ENCODE measurements around the gene NUP42.
"Not testable (repeated sequence)": the region's sequence is repeated elsewhere in the genome, so short reads cannot be mapped to it uniquely, and the experiment has no call there.

NUP42 gene

GRCh38 chr7:23216021-23216420, 34.2 kb downstream of the NUP42 start:
- TF ChIP-seq FOXP2 (optimal IDR thresholded peaks at IDR 0.05; ENCODE audit: control extremely low read depth, extremely low read length, insufficient read depth), result no peak
- TF ChIP-seq POLR2AphosphoS5 (IDR thresholded peaks at IDR 0.05; ENCODE audit: borderline replicate concordance, low read depth, low read length), result no peak
- no peak for TF ChIP-seq EZH2 (IDR thresholded peaks at IDR 0.05)
- no peak overlapping the region for H3K4me3 ChIP-seq
- H3K27ac ChIP-seq, result no peak overlapping the region
- H3K9ac ChIP-seq (ENCODE audit: insufficient read length), result no peak overlapping the region
- no peaks in the 10 kb centered on the region for H3K9me3 ChIP-seq (ENCODE audit: low read depth, low read length)
- no peak for DNase-seq (ENCODE audit: low read depth, low spot score)
- no peaks in the 10 kb centered on the region for H3K36me3 ChIP-seq (ENCODE audit: insufficient read depth, low read length)

GRCh38 chr7:23218196-23218595, 36.3 kb downstream of the NUP42 start:
- TF ChIP-seq FOXP2 (optimal IDR thresholded peaks at IDR 0.05; ENCODE audit: control extremely low read depth, extremely low read length, insufficient read depth), result no peak
- TF ChIP-seq EZH2 (IDR thresholded peaks at IDR 0.05), result no peak
- TF ChIP-seq POLR2AphosphoS5 (IDR thresholded peaks at IDR 0.05; ENCODE audit: borderline replicate concordance, low read depth, low read length), result no peak

GRCh38 chr7:23220690-23221305, 39.0 kb downstream of the NUP42 start:
- DNase-seq (ENCODE audit: low read depth, low spot score), result no peak

More at GRCh38 chr7:23218196-23218595, 36.3 kb downstream of the NUP42 start:
- Histone ChIP-seq H3K27ac (no peak overlapping the region), H3K36me3 (ENCODE audit: insufficient read depth, low read length) (no peaks in the 10 kb centered on the region), H3K4me3 (no peak overlapping the region), H3K9ac (ENCODE audit: insufficient read length) (no peak overlapping the region), H3K9me3 (ENCODE audit: low read depth, low read length) (no peaks in the 10 kb centered on the region)
- no peak for DNase-seq (ENCODE audit: low read depth, low spot score)

GRCh38 chr7:23222439-23223030, 40.7 kb downstream of the NUP42 start:
- no peak for DNase-seq (ENCODE audit: low read depth, low spot score)
- H3K27ac ChIP-seq, result no peak overlapping the region
- H3K4me3 ChIP-seq, result no peak overlapping the region
- no peaks in the 10 kb centered on the region for H3K9me3 ChIP-seq (ENCODE audit: low read depth, low read length)
- H3K9ac ChIP-seq (ENCODE audit: insufficient read length), result no peak overlapping the region
- no peaks in the 10 kb centered on the region for H3K36me3 ChIP-seq (ENCODE audit: insufficient read depth, low read length)
- no peak for TF ChIP-seq FOXP2 (optimal IDR thresholded peaks at IDR 0.05; ENCODE audit: control extremely low read depth, extremely low read length, insufficient read depth)
- TF ChIP-seq EZH2 (IDR thresholded peaks at IDR 0.05), result no peak
- TF ChIP-seq POLR2AphosphoS5 (IDR thresholded peaks at IDR 0.05; ENCODE audit: borderline replicate concordance, low read depth, low read length), result no peak

More at GRCh38 chr7:23220690-23221305, 39.0 kb downstream of the NUP42 start:
- Histone ChIP-seq H3K4me3 (no peak overlapping the region), H3K9me3 (ENCODE audit: low read depth, low read length) (no peaks in the 10 kb centered on the region), H3K36me3 (ENCODE audit: insufficient read depth, low read length) (no peaks in the 10 kb centered on the region), H3K27ac (no peak overlapping the region), H3K9ac (ENCODE audit: insufficient read length) (no peak overlapping the region)
- TF ChIP-seq POLR2AphosphoS5 (IDR thresholded peaks at IDR 0.05; ENCODE audit: borderline replicate concordance, low read depth, low read length) (no peak), FOXP2 (optimal IDR thresholded peaks at IDR 0.05; ENCODE audit: control extremely low read depth, extremely low read length, insufficient read depth) (no peak)

- not testable (repeated sequence) for DNase-seq (ENCODE audit: low read depth, low spot score); H3K4me3 ChIP-seq; H3K27ac ChIP-seq; H3K36me3 ChIP-seq (ENCODE audit: insufficient read depth, low read length); H3K9ac ChIP-seq (ENCODE audit: insufficient read length); H3K9me3 ChIP-seq (ENCODE audit: low read depth, low read length)
Measured at GRCh38 chr7:23224364-23224763, 42.5 kb downstream of the NUP42 start.

GRCh38 chr7:23226844-23227450, 45.1 kb downstream of the NUP42 start:
- TF ChIP-seq FOXP2 (optimal IDR thresholded peaks at IDR 0.05; ENCODE audit: control extremely low read depth, extremely low read length, insufficient read depth) (no peak), POLR2AphosphoS5 (IDR thresholded peaks at IDR 0.05; ENCODE audit: borderline replicate concordance, low read depth, low read length) (no peak), EZH2 (IDR thresholded peaks at IDR 0.05) (no peak)
- Histone ChIP-seq H3K9ac (ENCODE audit: insufficient read length) (no peak overlapping the region), H3K9me3 (ENCODE audit: low read depth, low read length) (no peaks in the 10 kb centered on the region), H3K36me3 (ENCODE audit: insufficient read depth, low read length) (no peaks in the 10 kb centered on the region), H3K4me3 (no peak overlapping the region), H3K27ac (no peak overlapping the region)
- DNase-seq (ENCODE audit: low read depth, low spot score), result no peak

- no peak for TF ChIP-seq POLR2AphosphoS5 (IDR thresholded peaks at IDR 0.05; ENCODE audit: borderline replicate concordance, low read depth, low read length)
- TF ChIP-seq FOXP2 (optimal IDR thresholded peaks at IDR 0.05; ENCODE audit: control extremely low read depth, extremely low read length, insufficient read depth), result no peak
- no peak for TF ChIP-seq EZH2 (IDR thresholded peaks at IDR 0.05)
- H3K36me3 ChIP-seq (ENCODE audit: insufficient read depth, low read length), result no peaks in the 10 kb centered on the region
- no peak overlapping the region for H3K27ac ChIP-seq
- DNase-seq (ENCODE audit: low read depth, low spot score), result no peak
- H3K9ac ChIP-seq (ENCODE audit: insufficient read length), result no peak overlapping the region
- no peak overlapping the region for H3K4me3 ChIP-seq
- H3K9me3 ChIP-seq (ENCODE audit: low read depth, low read length), result no peaks in the 10 kb centered on the region
Measured at GRCh38 chr7:23228412-23228811, 46.6 kb downstream of the NUP42 start.

GRCh38 chr7:23230641-23231101, 48.8 kb downstream of the NUP42 start:
- Histone ChIP-seq H3K9me3 (ENCODE audit: low read depth, low read length) (no peaks in the 10 kb centered on the region), H3K4me3 (no peak overlapping the region), H3K9ac (ENCODE audit: insufficient read length) (no peak overlapping the region), H3K36me3 (ENCODE audit: insufficient read depth, low read length) (no peaks in the 10 kb centered on the region), H3K27ac (no peak overlapping the region)
- no peak for DNase-seq (ENCODE audit: low read depth, low spot score)
- TF ChIP-seq FOXP2 (optimal IDR thresholded peaks at IDR 0.05; ENCODE audit: control extremely low read depth, extremely low read length, insufficient read depth) (no peak), EZH2 (IDR thresholded peaks at IDR 0.05) (no peak), POLR2AphosphoS5 (IDR thresholded peaks at IDR 0.05; ENCODE audit: borderline replicate concordance, low read depth, low read length) (no peak)
